T-cell (primary cell): ENCODE measurements around the gene MOB3B. TPM values are rescaled to one million over a fixed set of nuclear protein-coding genes. Genes with fewer than 3 reads are reported as not detected.
"Not testable (repeated sequence)": the region's sequence is repeated elsewhere in the genome, so short reads cannot be mapped to it uniquely, and the experiment has no call there.

Experiments used
- ATAC-seq, 4 experiments: fragments of 200-7000 bp in 3 of 4; fragments of 150-1000 bp in 1 of 4; cut with Tn5 transposase; replicated peaks in 1 of 4; 1 replicate in 3 of 4; 2 replicates in 1 of 4; pipeline ENCODE4 v1.10.0; 2021; ENCODE audit warnings: moderate library complexity in 3 of 4, mild to moderate bottlenecking in 2 of 4, moderate number of reproducible peaks in 1 of 4
- CTCF ChIA-PET, 2 donors: fragments of 300-600 bp; sonication (Branson Sonifier 250); formaldehyde crosslinking; loops; one replicate each; lab custom pipeline; 2022; ENCODE audit warnings: antibody characterized with exemption in 2 of 2; lab: Charles Lee
- POLR2A ChIA-PET, 2 donors: fragments of 300-600 bp; sonication (Branson Sonifier 250); formaldehyde crosslinking; loops; one replicate each; lab custom pipeline; 2022; ENCODE audit warnings: antibody characterized with exemption in 2 of 2; lab: Charles Lee
- DNase-seq, 35 experiments: peaks; one replicate each; pipeline versions ENCODE4 v3.0.0 to v3.0.0-alpha.2; 2013 to 2023
- H3K27ac ChIP-seq: one replicate; pipeline ENCODE4 v1.5.1; 2013; ENCODE audit warnings: low read length
- H3K27me3 ChIP-seq, 2 experiments: replicated peaks in 1 of 2; 1 replicate in 1 of 2; 2 replicates in 1 of 2; pipeline versions ENCODE4 v1.6.1 to v1.7.0; 2013; ENCODE audit warnings: low read length in 1 of 2, mixed read lengths in 1 of 2; ENCODE audit not compliant: control insufficient read depth in 2 of 2, insufficient read depth in 2 of 2; ENCODE audit errors: extremely low read depth in 1 of 2
- H3K36me3 ChIP-seq, 2 donors: 1 replicate in 1 of 2; 2 replicates in 1 of 2; pipeline versions ENCODE4 v1.6.1 to v1.7.0; 2013; ENCODE audit warnings: low read length in 1 of 2; ENCODE audit not compliant: control insufficient read depth in 2 of 2, insufficient read depth in 1 of 2; ENCODE audit errors: extremely low read depth in 1 of 2
- H3K4me1 ChIP-seq, 2 experiments: 1 replicate in 1 of 2; 2 replicates in 1 of 2; pipeline versions ENCODE4 v1.6.1 to v1.7.0; 2013; ENCODE audit warnings: low read length in 2 of 2, mixed read lengths in 1 of 2; ENCODE audit not compliant: insufficient read depth in 2 of 2, control insufficient read depth in 1 of 2; ENCODE audit errors: extremely low read depth in 1 of 2
- H3K4me3 ChIP-seq, 2 donors: 1 replicate in 1 of 2; 2 replicates in 1 of 2; pipeline versions ENCODE4 v1.5.1 to v1.7.0; 2013; ENCODE audit warnings: mild to moderate bottlenecking in 2 of 2, low read length in 1 of 2, moderate library complexity in 1 of 2; ENCODE audit not compliant: control insufficient read depth in 1 of 2; ENCODE audit errors: extremely low read depth in 1 of 2
- H3K9me3 ChIP-seq: 2 replicates; pipeline ENCODE4 v1.7.0; 2013
- H3K27ac Mint-ChIP-seq, 2 donors: one replicate each; pipeline ENCODE4 v1.8.0; 2020 to 2021; ENCODE audit warnings: mild to moderate bottlenecking in 2 of 2, mixed read lengths in 2 of 2
- H3K27me3 Mint-ChIP-seq, 2 donors: one replicate each; pipeline ENCODE4 v1.8.0; 2021 to 2022; ENCODE audit warnings: mixed read lengths in 2 of 2
- H3K36me3 Mint-ChIP-seq: one replicate; pipeline ENCODE4 v1.8.0; 2021; ENCODE audit warnings: mixed read lengths
- H3K4me1 Mint-ChIP-seq, 3 donors: one replicate each; pipeline ENCODE4 v1.8.0; 2020 to 2022; ENCODE audit warnings: mixed read lengths in 3 of 3, mild to moderate bottlenecking in 1 of 3
- H3K4me3 Mint-ChIP-seq, 3 donors: one replicate each; pipeline ENCODE4 v1.8.0; 2020 to 2022; ENCODE audit warnings: mild to moderate bottlenecking in 3 of 3, mixed read lengths in 3 of 3, moderate library complexity in 3 of 3
- H3K9me3 Mint-ChIP-seq, 3 donors: one replicate each; pipeline ENCODE4 v1.8.0; 2020 to 2022; ENCODE audit warnings: mixed read lengths in 3 of 3
- WGBS: methylation state at CpG from one replicate; pipeline ENCODE4 v1.1.5; 2013; ENCODE audit warnings: missing lambda C conversion rate; ENCODE audit not compliant: insufficient coverage; 5-methylcytosine and 5-hydroxymethylcytosine counted together
- total RNA-seq, 35 experiments: library from RNA in 6 of 35; stranded (reverse) in 6 of 35; fragments of 120-200 nt in 1 of 35; gene quantifications; one replicate each; pipeline versions ENCODE4 v1.2.1 to v1.2.4 and lab custom pipeline; 2013 to 2026

MOB3B gene
- total RNA-seq, 5 donors from 2014 or later (not counting 1 experiment from before 2014, with no cell fraction given) = 0.40 to 0.72 (median 0.56) TPM

GRCh38 chr9:27470291-27470856 lies 59.2 kb downstream of the MOB3B start:
- Histone ChIP-seq H3K27ac (no peak overlapping the region), H3K4me3 (no peak overlapping the region), H3K9me3 (no peaks in the 10 kb centered on the region), H3K4me1 (no peaks in the 10 kb centered on the region), H3K36me3 (no peaks in the 10 kb centered on the region), H3K27me3 (peaks cover 0 to 4% of the 10 kb centered on the region in 2 experiments)
- ChIA-PET POLR2A (no interaction called here), CTCF (interaction anchor here (0.7 to 1.0 kb wide), 2 partner anchors 9 to 50 kb away, joined by 3 to 4 read pairs; no protein-coding TSS in a partner anchor)
- no peaks in the 10 kb centered on the region for H3K36me3 Mint-ChIP-seq
- H3K27me3 Mint-ChIP-seq = no peaks in the 10 kb centered on the region
- DNase-seq (no peak), ATAC-seq (no peak)
- H3K9me3 Mint-ChIP-seq = no peaks in the 10 kb centered on the region
- no peak overlapping the region for H3K27ac Mint-ChIP-seq
- no peaks in the 10 kb centered on the region for H3K4me1 Mint-ChIP-seq
- 93% methylated on average over 6 of the region's 6 CpGs for WGBS
- H3K4me3 Mint-ChIP-seq = no peak overlapping the region

DNA sequence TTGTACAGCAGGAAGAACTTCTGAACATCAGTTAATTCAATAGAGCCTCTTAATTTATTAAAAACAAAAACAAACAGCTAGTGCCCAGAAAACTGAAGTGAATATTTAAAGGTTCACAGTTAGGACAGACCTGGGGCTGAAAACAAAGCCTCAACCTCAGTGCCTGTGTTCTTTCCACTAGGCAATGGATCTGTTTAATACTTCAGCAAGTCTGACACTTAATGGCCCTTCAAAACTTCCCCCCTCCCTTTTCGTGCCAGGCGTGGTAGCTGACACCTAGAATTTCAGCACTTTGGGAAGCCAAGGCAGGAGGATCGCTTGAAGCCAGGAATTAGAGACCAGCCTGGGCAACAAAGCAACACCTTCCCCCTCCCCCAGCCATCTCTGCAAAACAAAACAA lies 60.1 kb downstream of the MOB3B start:
- ATAC-seq (no peak), DNase-seq (no peak)
- H3K27ac ChIP-seq = no peak overlapping the region
- H3K4me1 Mint-ChIP-seq = no peaks in the 10 kb centered on the region
- ChIA-PET POLR2A (no interaction called here), CTCF (interaction anchor here (0.6 to 1.0 kb wide), 3 partner anchors 8 to 61 kb away, joined by 3 to 8 read pairs (median 4); no protein-coding TSS in a partner anchor)
- no peaks in the 10 kb centered on the region for H3K27me3 Mint-ChIP-seq
- H3K4me1 ChIP-seq = no peaks in the 10 kb centered on the region
- H3K4me3 Mint-ChIP-seq = no peak overlapping the region
- H3K36me3 ChIP-seq = no peaks in the 10 kb centered on the region
- H3K4me3 ChIP-seq = no peak overlapping the region
- peaks cover 0 to 4% of the 10 kb centered on the region in 2 experiments for H3K27me3 ChIP-seq
- WGBS = 100% methylated on average over 3 of the region's 3 CpGs
- no peak overlapping the region for H3K27ac Mint-ChIP-seq
- no peaks in the 10 kb centered on the region for H3K36me3 Mint-ChIP-seq
- H3K9me3 ChIP-seq = no peaks in the 10 kb centered on the region
- H3K9me3 Mint-ChIP-seq = no peaks in the 10 kb centered on the region

GRCh38 chr9:27468462-27469110 lies 61.0 kb downstream of the MOB3B start:
- no peak overlapping the region for H3K27ac Mint-ChIP-seq
- no peaks in the 10 kb centered on the region for H3K9me3 ChIP-seq

GRCh38 chr9:27468000-27468399 lies 61.6 kb downstream of the MOB3B start:
- no peaks in the 10 kb centered on the region for H3K9me3 Mint-ChIP-seq
- H3K4me3 ChIP-seq = no peak overlapping the region
- no peaks in the 10 kb centered on the region for H3K36me3 ChIP-seq
- no peaks in the 10 kb centered on the region for H3K9me3 ChIP-seq
- H3K27me3 Mint-ChIP-seq = no peaks in the 10 kb centered on the region
- POLR2A ChIA-PET = no interaction called here
- no peak overlapping the region for H3K4me3 Mint-ChIP-seq
- H3K27ac Mint-ChIP-seq = no peak overlapping the region
- ATAC-seq (no peak), DNase-seq (no peak)
- no peak overlapping the region for H3K27ac ChIP-seq
- CTCF ChIA-PET = no interaction called here
- H3K27me3 ChIP-seq = peaks cover 0 to 4% of the 10 kb centered on the region in 2 experiments
- H3K4me1 Mint-ChIP-seq = no peaks in the 10 kb centered on the region
- no peaks in the 10 kb centered on the region for H3K36me3 Mint-ChIP-seq
- H3K4me1 ChIP-seq = no peaks in the 10 kb centered on the region
- WGBS = no CpG with 5 or more reads among the region's 1 CpG

More at GRCh38 chr9:27468462-27469110, 61.0 kb downstream of the MOB3B start:
- Histone ChIP-seq H3K4me3 (no peak overlapping the region), H3K27me3 (peaks cover 0 to 4% of the 10 kb centered on the region in 2 experiments), H3K27ac (no peak overlapping the region), H3K4me1 (no peaks in the 10 kb centered on the region), H3K36me3 (no peaks in the 10 kb centered on the region)
- 85% methylated on average over 3 of the region's 5 CpGs for WGBS
- ATAC-seq = no peak
- CTCF ChIA-PET = interaction anchor here in 1 of 2 donors (0.6 kb wide), 1 partner anchor 18 kb away, joined by 3 read pairs; no protein-coding TSS in a partner anchor
- H3K9me3 Mint-ChIP-seq = no peaks in the 10 kb centered on the region
- no peak for DNase-seq
- no peaks in the 10 kb centered on the region for H3K36me3 Mint-ChIP-seq
- no peaks in the 10 kb centered on the region for H3K27me3 Mint-ChIP-seq
- H3K4me1 Mint-ChIP-seq = no peaks in the 10 kb centered on the region
- H3K4me3 Mint-ChIP-seq = no peak overlapping the region
- POLR2A ChIA-PET = no interaction called here

DNA sequence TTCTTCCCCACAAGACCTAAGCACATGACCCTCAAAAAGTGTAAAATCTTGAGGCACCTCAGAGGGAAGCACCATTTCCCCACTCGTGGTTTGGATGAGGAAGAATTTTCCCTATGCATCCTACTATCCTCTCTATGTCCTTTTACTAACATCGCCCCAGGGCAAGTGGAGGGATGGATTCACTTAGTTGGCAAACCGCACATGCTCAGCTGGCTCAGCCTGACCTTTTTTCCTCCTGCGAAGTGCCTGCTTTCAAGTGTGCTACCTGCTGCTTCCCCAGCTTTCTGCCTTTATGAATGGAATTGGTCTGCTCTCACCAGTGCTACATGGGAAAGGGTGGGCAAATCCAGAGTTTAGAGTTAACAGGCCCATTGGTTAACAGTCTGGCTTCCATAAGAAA lies 62.1 kb downstream of the MOB3B start:
- Histone ChIP-seq H3K36me3 (no peaks in the 10 kb centered on the region), H3K4me3 (no peak overlapping the region), H3K9me3 (no peaks in the 10 kb centered on the region), H3K4me1 (no peaks in the 10 kb centered on the region), H3K27ac (no peak overlapping the region), H3K27me3 (peaks cover 0 to 4% of the 10 kb centered on the region in 2 experiments)
- Mint-ChIP-seq H3K36me3 (no peaks in the 10 kb centered on the region), H3K27ac (no peak overlapping the region), H3K4me3 (no peak overlapping the region), H3K4me1 (no peaks in the 10 kb centered on the region), H3K9me3 (no peaks in the 10 kb centered on the region), H3K27me3 (no peaks in the 10 kb centered on the region)
- no peak for ATAC-seq
- DNase-seq = no peak
- POLR2A ChIA-PET = no interaction called here
- 100% methylated on average over 3 of the region's 4 CpGs for WGBS
- CTCF ChIA-PET = no interaction called here

DNA sequence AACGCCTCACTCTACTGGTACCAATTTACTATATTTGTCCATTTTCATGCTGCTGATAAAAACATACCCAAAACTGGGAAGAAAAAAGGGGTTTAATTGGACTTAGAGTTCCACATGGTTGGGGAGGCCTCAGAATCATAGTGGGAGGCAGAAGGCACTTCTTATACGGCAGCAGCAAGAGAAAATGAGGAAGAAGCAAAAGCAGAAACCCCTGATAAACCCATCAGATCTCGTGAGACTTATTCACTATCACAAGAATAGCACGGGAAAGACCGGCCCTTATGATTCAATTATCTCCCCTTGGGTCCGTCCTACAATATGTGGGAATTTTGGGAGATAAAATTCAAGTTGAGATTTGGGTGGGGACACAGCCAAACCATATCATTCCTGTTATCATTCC lies 63.1 kb downstream of the MOB3B start:
- DNase-seq, ATAC-seq, H3K27ac ChIP-seq, H3K4me3 ChIP-seq, H3K4me1 ChIP-seq, H3K36me3 ChIP-seq, H3K27ac Mint-ChIP-seq, CTCF ChIA-PET, H3K27me3 Mint-ChIP-seq, H3K4me3 Mint-ChIP-seq, H3K9me3 Mint-ChIP-seq, H3K36me3 Mint-ChIP-seq, H3K9me3 ChIP-seq, H3K4me1 Mint-ChIP-seq, H3K27me3 ChIP-seq: not testable (repeated sequence)
- WGBS = no CpG with 5 or more reads among the region's 6 CpGs
- POLR2A ChIA-PET = interaction anchor here in 1 of 2 donors (0.6 kb wide), 1 partner anchor 227 kb away, joined by 3 read pairs; no protein-coding TSS in a partner anchor
